HL-60/S4 treated with retinoic acid at 250 ng/mL for 4 days and 3 days (cell line): Measurements from ENCODE around the gene AHR.

ENCODE experiments used
- in situ Hi-C: fragments of 300-500 bp; cut with MboI; formaldehyde crosslinking; loops from 2 replicates; pipeline ENCODE4 v1.7.0; 2022; ENCODE audit warnings: low sequenced_read_pairs

The AHR gene

DNA sequence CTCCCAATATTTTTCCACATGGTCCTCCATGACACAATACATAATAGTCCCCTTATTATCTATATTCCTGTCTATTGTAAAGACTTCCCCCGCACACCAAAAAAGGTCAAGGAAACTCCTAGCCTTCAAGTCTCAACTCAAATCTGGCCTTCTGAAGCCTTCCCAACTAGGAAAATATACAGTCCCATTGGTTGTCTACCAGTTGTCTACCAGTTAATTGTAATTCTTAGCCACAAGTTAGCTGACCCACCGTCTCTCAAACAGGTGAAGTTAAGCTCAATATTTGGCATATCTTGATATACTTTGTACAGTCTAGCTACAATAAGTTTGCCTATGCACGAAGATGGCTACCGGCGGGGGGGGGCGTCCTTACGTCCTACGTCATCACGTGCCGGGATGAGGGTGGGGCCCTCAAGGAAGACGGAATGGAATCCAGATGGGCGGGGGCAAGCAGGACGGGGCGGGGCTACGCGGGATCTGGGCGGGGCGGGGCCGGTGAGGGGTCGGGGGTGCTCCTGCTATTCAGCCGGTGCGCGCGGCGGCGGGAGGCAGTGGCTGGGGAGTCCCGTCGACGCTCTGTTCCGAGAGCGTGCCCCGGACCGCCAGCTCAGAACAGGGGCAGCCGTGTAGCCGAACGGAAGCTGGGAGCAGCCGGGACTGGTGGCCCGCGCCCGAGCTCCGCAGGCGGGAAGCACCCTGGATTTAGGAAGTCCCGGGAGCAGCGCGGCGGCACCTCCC lies at the start of gene AHR:
TSS of gene AHR (plus strand) at position 551 of the 738 bp plus-strand sequence. CDS start 613 bp downstream, outside the sequence.
- in situ Hi-C loops, result no loop called here

DNA sequence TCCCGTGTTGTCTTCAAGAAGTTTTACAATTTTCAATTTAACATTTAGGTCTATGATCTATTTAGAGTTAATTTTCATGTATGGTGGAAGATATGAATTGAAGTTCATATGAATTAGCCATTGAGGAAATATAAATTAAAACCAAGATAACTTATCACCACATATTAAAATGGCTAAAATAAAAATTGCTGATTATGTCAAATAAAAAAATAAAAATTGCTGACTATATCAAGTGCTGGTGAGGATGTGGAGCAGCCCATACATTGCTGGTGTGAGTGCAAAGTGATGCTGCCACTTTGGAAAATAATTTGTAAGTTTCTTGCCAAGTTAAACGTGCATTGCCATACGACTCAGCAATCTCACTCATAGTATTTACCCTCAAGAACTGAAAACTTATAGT lies 44.6 kb upstream of the AHR start:
- in situ Hi-C loops, result no loop called here

- in situ Hi-C loops, result no loop called here
These were observed 42.5 kb upstream of the AHR start for GRCh38 chr7:17255926-17256325.

DNA sequence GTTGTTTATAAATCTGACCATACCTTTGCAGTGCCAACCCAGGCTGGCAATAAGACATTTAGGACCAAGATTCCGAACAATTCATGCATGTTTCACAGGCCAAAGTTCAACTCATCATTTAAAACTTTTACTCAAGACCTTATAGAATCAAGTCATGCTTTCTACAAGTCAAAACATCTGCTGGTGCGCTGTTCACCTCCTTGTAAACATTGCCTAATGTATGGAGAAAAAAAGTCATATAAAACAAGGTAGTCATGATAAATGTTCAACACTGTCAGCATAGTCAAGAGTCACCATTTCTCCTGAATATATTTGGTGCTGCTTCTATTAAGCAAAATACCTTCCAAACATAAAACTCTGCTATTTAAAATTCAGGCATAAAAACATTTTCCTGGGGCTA lies 42.1 kb upstream of the AHR start:
- in situ Hi-C loops, result no loop called here

- in situ Hi-C loops, result no loop called here
These were observed 31.9 kb upstream of the AHR start for GRCh38 chr7:17266565-17266964.

DNA sequence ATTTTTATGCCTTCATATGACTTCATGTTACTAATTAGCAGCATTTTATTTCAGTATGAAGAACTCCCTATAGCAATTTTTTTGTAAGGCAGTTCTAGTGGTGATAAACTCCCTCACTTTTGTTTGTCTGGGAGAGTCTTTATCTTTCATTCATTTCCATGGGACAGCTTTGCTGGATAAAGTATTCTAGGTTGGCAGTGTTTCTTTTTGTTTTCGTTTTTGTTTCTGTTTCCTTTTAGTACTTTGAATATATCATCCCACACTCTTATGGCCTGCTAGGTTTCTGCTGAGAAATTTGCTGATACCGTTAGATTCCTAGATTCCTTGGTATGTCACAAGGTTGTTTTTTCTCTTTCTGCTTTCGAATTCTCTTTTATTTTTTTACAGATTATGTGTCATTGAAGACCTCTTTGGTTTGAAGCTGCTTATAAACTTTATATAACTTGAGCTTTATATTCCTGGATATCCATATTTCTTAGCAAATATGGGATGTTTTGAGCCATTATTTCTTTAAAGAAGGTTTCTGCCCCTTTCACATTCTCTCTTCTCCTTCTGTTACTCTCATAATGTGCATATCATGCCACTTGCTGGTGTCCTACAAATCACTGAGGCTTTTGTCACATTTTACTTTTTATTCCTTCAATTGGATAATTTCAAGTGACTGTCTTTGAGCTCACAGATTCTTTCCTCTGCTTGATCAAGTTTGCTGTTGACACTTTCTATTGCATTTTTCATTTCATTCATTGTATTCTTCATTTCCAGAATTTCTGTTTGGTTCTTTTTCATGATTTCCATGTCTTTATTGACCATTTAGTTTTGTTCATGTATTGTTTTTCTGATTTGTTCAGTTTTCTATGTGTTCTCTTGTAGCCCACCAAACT lies 28.9 kb upstream of the AHR start:
- in situ Hi-C loops, result no loop called here

DNA sequence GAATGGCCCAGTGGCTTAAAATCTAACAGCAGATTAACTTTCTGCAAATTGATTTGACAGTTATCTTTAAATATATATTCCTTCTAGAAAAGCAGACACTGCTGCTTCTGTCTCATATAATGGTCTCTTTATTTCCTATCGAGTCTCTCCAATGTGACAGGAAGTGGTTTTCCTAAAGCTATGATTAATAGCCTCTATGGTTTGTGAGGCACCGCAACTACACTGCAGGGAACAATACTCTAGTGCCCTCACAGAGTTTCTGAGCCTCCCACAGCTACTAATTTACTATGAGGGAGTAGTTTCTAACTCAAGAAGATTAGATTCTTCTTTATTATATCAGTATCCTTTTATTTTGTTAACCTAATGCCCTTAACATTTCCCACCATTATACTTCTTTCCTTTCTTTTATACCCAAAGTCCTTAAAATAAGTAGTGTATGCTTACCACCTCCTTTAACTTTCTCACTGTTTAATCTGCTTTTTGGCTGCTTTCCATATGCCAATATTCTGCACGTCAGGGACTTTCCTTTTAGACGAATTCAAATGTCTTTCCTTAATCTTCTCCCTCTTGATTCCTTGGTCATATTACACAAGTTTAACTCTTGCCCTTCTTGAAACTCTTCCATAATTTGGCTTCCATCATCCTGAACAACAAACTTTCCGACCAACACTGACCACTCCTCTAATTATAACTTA lies 23.8 kb upstream of the AHR start:
- in situ Hi-C loops, result no loop called here

DNA sequence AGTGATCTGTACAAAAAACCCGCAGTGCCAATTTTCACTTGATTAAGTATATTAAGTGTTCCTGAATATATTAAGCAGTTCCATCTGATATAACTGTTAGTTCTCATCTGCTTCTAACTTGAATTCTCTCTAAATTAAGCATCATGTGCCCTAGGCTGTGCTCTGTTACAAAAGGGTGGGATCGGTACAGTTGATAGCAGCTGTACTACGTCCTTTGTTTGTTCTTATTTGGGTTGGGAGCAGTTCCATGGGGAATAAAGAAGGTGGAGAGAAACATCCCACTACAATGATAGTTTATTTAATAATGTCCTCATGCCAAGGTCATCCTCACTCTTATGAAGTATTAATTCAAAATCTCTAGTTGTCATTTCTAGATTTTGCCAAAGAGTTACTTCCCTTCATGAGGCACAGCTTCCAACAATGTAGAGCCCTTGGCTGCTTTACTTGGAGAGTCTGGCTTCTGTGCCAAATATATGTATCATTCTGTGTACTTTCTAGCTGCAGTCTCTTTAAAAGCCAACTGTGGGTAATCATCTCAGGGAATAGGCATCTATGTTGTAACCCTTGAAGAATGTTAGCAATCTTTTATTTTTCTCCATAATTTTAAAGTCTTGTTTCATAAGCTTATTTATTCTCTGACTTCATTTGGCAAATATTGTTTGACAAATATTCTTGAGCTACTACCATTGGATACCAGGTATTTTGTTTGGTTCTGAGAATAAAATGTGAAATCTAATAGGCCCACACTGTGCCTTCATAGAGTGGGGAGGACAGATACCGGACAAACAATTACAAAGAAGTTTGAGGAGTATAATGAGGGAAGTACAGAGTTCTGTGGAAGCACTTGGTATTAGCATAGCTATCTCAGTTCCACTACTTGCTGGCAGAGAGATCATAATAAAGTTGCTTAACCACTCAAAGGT lies 22.4 kb upstream of the AHR start:
- in situ Hi-C loops, result no loop called here

GRCh38 chr7:17279061-17279460 lies 19.4 kb upstream of the AHR start:
- in situ Hi-C loops, result no loop called here

- in situ Hi-C loops, result no loop called here
These were observed 9.3 kb upstream of the AHR start for GRCh38 chr7:17289074-17289645.

GRCh38 chr7:17292843-17293242 lies 5.6 kb upstream of the AHR start:
- in situ Hi-C loops, result no loop called here

DNA sequence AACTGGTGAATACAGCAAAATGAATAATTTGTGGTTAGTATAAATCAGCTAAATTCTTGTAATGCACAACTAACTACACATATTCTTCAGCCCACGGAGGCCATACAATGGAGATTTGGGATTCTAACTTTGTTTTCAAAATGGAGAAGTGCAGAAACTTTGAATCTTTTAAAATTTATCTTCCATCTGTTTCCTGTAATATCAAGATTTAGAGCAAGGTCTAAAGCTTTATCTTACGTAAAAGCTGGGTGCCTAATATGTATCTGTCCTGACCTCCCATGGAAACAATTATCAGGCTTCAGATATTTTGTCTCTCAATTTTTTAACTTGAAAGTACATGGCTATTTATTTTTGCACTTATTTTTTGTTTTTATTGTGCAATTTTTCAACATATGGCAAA lies 5.0 kb upstream of the AHR start:
- in situ Hi-C loops, result no loop called here

DNA sequence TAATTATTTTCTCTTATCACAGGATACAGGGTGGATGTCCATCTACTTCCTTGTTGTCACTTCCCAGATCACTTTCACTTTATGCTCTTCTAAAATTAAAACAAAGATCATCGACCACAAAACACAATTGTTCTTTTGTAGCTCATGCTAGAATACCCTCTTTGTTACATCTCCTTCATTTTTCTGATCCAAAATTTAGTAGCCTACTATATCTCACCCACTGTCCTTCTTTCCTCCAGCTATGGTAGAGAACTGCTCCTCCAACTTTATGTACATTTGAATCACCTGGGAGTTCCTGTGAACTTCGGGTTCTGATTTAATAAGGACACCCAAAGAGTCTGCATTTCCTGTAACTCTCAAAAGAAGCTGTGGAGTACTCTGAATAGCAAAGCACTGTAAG lies 1.2 kb upstream of the AHR start:
- in situ Hi-C loops, result no loop called here

DNA sequence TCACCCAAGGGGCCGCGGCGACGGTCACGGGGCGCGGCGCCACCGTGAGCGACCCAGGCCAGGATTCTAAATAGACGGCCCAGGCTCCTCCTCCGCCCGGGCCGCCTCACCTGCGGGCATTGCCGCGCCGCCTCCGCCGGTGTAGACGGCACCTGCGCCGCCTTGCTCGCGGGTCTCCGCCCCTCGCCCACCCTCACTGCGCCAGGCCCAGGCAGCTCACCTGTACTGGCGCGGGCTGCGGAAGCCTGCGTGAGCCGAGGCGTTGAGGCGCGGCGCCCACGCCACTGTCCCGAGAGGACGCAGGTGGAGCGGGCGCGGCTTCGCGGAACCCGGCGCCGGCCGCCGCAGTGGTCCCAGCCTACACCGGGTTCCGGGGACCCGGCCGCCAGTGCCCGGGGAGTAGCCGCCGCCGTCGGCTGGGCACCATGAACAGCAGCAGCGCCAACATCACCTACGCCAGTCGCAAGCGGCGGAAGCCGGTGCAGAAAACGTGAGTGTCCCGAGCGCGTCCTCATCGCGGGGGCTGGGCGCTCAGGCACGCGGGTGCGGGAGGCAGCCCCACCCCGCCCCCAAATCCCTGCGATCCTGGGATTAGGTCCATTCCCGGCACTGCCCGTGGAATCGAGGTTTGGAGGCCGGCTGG lies 509 bp downstream of the AHR start:
- in situ Hi-C loops, result no loop called here

GRCh38 chr7:17299483-17299991 lies 1.1 kb downstream of the AHR start:
- in situ Hi-C loops, result no loop called here

DNA sequence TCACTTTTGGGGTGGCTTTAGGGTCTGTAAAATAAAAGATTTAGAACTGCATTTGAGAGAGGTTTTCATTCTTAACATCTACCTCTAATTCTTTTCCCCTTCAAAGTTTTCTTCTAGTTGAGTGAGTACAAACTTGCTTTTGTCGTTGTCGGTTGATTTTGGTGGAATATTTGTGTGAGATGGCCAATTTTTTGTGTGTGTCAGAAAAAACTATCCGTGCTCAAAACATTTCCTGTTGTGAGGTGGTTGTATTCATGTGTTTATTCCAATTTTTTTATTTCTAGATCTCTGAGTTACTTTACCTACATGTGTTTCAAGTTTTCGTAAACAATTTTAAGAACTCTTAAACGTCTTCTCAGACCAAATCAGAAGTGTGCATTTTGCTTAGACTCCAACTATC lies 1.6 kb downstream of the AHR start:
- in situ Hi-C loops, result no loop called here

- in situ Hi-C loops, result no loop called here
These were observed 2.0 kb downstream of the AHR start for GRCh38 chr7:17300437-17300836.

- in situ Hi-C loops, result no loop called here
These were observed 3.3 kb downstream of the AHR start for GRCh38 chr7:17301471-17302456.
